HL-60 (cell line): ENCODE measurements around the gene PRCP.

Source experiments
- CTCF ChIP-seq: IDR thresholded peaks from one replicate; pipeline ENCODE4 v1.5.1; 2011; ENCODE audit warnings: low read length, control low read depth, inconsistent platforms; ENCODE audit not compliant: insufficient read depth
- POLR2AphosphoS5 ChIP-seq: IDR thresholded peaks from 2 replicates; pipeline ENCODE4 v1.6.1; 2012; ENCODE audit warnings: low read depth
- SPI1 ChIP-seq: IDR thresholded peaks from 2 replicates; pipeline ENCODE4 v1.6.1; 2012; ENCODE audit warnings: low read depth, mild to moderate bottlenecking, borderline replicate concordance

GRCh38 chr11:82842019-82842418 lies 58.2 kb downstream of the PRCP start:
- no peak for TF ChIP-seq CTCF
- no peak for TF ChIP-seq SPI1
- TF ChIP-seq POLR2AphosphoS5 = no peak
